GM12878 (cell line): ENCODE results near the gene ZNF576. TPM values are rescaled to one million over a fixed set of nuclear protein-coding genes. Genes with fewer than 3 reads are reported as not detected.

Experiments used
- ATAC-seq: fragments of 200-7000 bp; cut with Tn5 transposase; 3 replicates; pipeline ENCODE4 v1.9.1; 2020; ENCODE audit warnings: mild to moderate bottlenecking, moderate library complexity
- BruUV-seq: library from RNA; stranded (reverse); fragments of 400-500 nt; replicated peaks from 2 replicates; lab custom pipeline; 2021; lab: Mats Ljungman, UMichigan
- CTCF ChIA-PET: fragments of 300-600 bp; sonication (Branson Sonifier 250); formaldehyde crosslinking; extraction: SDS; loops from one replicate; lab custom pipeline; 2021; ENCODE audit warnings: inconsistent platforms; lab: Yijun Ruan, JAX
- POLR2A ChIA-PET: fragments of 350-600 bp; formaldehyde crosslinking; extraction: SDS; loops from one replicate; lab custom pipeline; 2021; ENCODE audit warnings: inconsistent platforms; lab: Charles Lee
- RAD21 ChIA-PET: fragments of 300-600 bp; sonication (Branson Sonifier 250); formaldehyde crosslinking; loops from one replicate; lab custom pipeline; 2023; ENCODE audit warnings: antibody characterized with exemption; ENCODE audit not compliant: unreplicated experiment; lab: Charles Lee
- SMC1A ChIA-PET: fragments of 300-600 bp; sonication (Branson Sonifier 250); formaldehyde crosslinking; loops from one replicate; lab custom pipeline; 2023; ENCODE audit not compliant: unreplicated experiment, uncharacterized antibody; lab: Charles Lee
- DNase-seq: peaks from one replicate; pipeline ENCODE4 v3.0.0-alpha.2; 2011; ENCODE audit warnings: low read depth, low spot score
- FAIRE-seq: peaks from 3 replicates; lab custom pipeline; 2011; peaks lifted over from hg19 to GRCh38; lab: Jason Lieb, UNC
- H2AFZ ChIP-seq: 2 replicates; pipeline ENCODE4 v1.6.0; 2011; ENCODE audit warnings: low read depth, low read length, control low read depth; ENCODE audit not compliant: control insufficient read depth
- H3K27ac ChIP-seq: 2 replicates; pipeline ENCODE4 v1.5.1; 2011; ENCODE audit warnings: control low read depth; ENCODE audit not compliant: control insufficient read depth, insufficient read depth
- H3K27me3 ChIP-seq, 2 experiments: replicated peaks in 1 of 2; 2 replicates each; pipeline versions ENCODE4 v1.6.0 to v1.6.1; 2011; ENCODE audit warnings: low read length in 1 of 2; ENCODE audit not compliant: control insufficient read depth in 2 of 2, insufficient read depth in 2 of 2
- H3K36me3 ChIP-seq, 2 experiments: 2 replicates each; pipeline ENCODE4 v1.5.1; 2011; ENCODE audit warnings: low read length in 1 of 2; ENCODE audit not compliant: control insufficient read depth in 2 of 2, insufficient read depth in 2 of 2
- H3K4me1 ChIP-seq: 2 replicates; pipeline ENCODE4 v1.6.1; 2011; ENCODE audit warnings: mild to moderate bottlenecking, low read length, moderate library complexity, mixed read lengths; ENCODE audit not compliant: control insufficient read depth, insufficient read depth
- H3K4me2 ChIP-seq: 2 replicates; pipeline ENCODE4 v1.6.0; 2011; ENCODE audit warnings: control low read depth; ENCODE audit not compliant: control insufficient read depth, insufficient read depth
- H3K4me3 ChIP-seq: fragments of 200-600 bp; sonication (generic); 2 replicates; pipeline ENCODE4 v1.5.1; 2016
- H3K79me2 ChIP-seq: 2 replicates; pipeline ENCODE4 v1.6.0; 2011; ENCODE audit warnings: low read length; ENCODE audit not compliant: control insufficient read depth, insufficient read depth
- H3K9ac ChIP-seq: 2 replicates; pipeline ENCODE4 v1.8.0; 2011; ENCODE audit warnings: low read length, control low read depth, mixed read lengths; ENCODE audit not compliant: control insufficient read depth, insufficient read depth
- H3K9me3 ChIP-seq: replicated peaks from 3 replicates; pipeline ENCODE4 v1.5.1; 2011; ENCODE audit warnings: mild to moderate bottlenecking, low read length; ENCODE audit not compliant: control insufficient read depth, insufficient read depth
- H4K20me1 ChIP-seq: 2 replicates; pipeline ENCODE4 v1.6.0; 2011; ENCODE audit not compliant: control insufficient read depth, insufficient read depth
- EED ChIP-seq: sonication (generic); IDR thresholded peaks from 2 replicates; pipeline ENCODE4 v1.6.1; 2016; ENCODE audit warnings: antibody characterized with exemption, low read depth
- FOXM1 ChIP-seq: IDR thresholded peaks from 2 replicates; pipeline ENCODE4 v1.6.1; 2012; ENCODE audit warnings: low read depth, mild to moderate bottlenecking, inconsistent platforms, low read length, moderate library complexity
- HCFC1 ChIP-seq: fragments of 150-350 bp; IDR thresholded peaks from 2 replicates; pipeline ENCODE4 v1.6.1; 2014; ENCODE audit warnings: low read length
- HDGF ChIP-seq: fragments of 450-650 bp; IDR thresholded peaks from 2 replicates; pipeline ENCODE4 v1.6.1; 2016; ENCODE audit warnings: antibody characterized with exemption
- MAX ChIP-seq: IDR thresholded peaks from 2 replicates; pipeline ENCODE4 v1.6.1; 2012; ENCODE audit warnings: low read depth, low read length, improper control_type of control experiment
- MXI1 ChIP-seq: fragments of 150-350 bp; IDR thresholded peaks from 2 replicates; pipeline ENCODE4 v1.6.1; 2011; ENCODE audit warnings: low read depth, mild to moderate bottlenecking, inconsistent platforms, low read length, improper control_type of control experiment
- NFXL1 ChIP-seq: fragments of 450-650 bp; IDR thresholded peaks from 2 replicates; pipeline ENCODE4 v1.6.1; 2017; ENCODE audit warnings: antibody characterized with exemption, mild to moderate bottlenecking, borderline replicate concordance
- NR2C1 ChIP-seq: fragments of 450-650 bp; IDR thresholded peaks from 2 replicates; pipeline ENCODE4 v1.6.1; 2017; ENCODE audit warnings: antibody characterized with exemption, mild to moderate bottlenecking, moderate library complexity
- POLR2A ChIP-seq: IDR thresholded peaks from 2 replicates; pipeline ENCODE4 v1.6.1; 2011; ENCODE audit warnings: low read depth, mild to moderate bottlenecking, low read length
- SMARCA5 ChIP-seq: fragments of 450-650 bp; IDR thresholded peaks from 2 replicates; pipeline ENCODE4 v1.6.1; 2017; ENCODE audit warnings: mild to moderate bottlenecking
- SPI1 ChIP-seq: IDR thresholded peaks from 2 replicates; pipeline ENCODE4 v1.6.1; 2011; ENCODE audit warnings: low read depth, mild to moderate bottlenecking, low read length, moderate library complexity, borderline replicate concordance; ENCODE audit not compliant: insufficient read depth
- SRF ChIP-seq, 2 experiments: IDR thresholded peaks; 2 replicates each; pipeline ENCODE4 v1.6.1; 2011; ENCODE audit warnings: low read depth in 2 of 2, low read length in 2 of 2, mild to moderate bottlenecking in 1 of 2, moderate library complexity in 1 of 2
- YBX1 ChIP-seq: fragments of 450-650 bp; IDR thresholded peaks from 2 replicates; pipeline ENCODE4 v1.6.1; 2016; ENCODE audit warnings: antibody characterized with exemption
- ZNF592 ChIP-seq: fragments of 450-650 bp; IDR thresholded peaks from 2 replicates; pipeline ENCODE4 v1.6.1; 2017; ENCODE audit warnings: mild to moderate bottlenecking, moderate library complexity
- WGBS: methylation state at CpG from one replicate; pipeline ENCODE4 v1.1.6; 2016; ENCODE audit warnings: low lambda C conversion rate; ENCODE audit not compliant: insufficient replicate concordance, insufficient coverage; ENCODE audit errors: missing lambda C conversion rate; 5-methylcytosine and 5-hydroxymethylcytosine counted together
- in situ Hi-C: fragments of 300-500 bp; cut with MboI; formaldehyde crosslinking; loops from 9 replicates; pipeline ENCODE4 v1.14.3; 2018; ENCODE audit warnings: mixed read lengths
- intact Hi-C: fragments of 100-400 bp; cut with micrococcal nuclease; formaldehyde crosslinking; loops from one replicate; pipeline ENCODE4 v1.14.2; 2022; ENCODE audit not compliant: unreplicated experiment
- polyA plus RNA-seq, 11 experiments: library from polyadenylated mRNA; depleted of rRNA in 4 of 11; unstranded in 6 of 11; stranded (reverse) in 5 of 11; fragments of >200 nt; fragmentation: Nextera tagmentation in 4 of 11; fragmentation: Illumina TruSeq in 1 of 11; extraction: Ambion mirVana in 4 of 11; extraction: Trizol in 1 of 11; gene quantifications; 1 replicate in 1 of 11; 2 replicates in 10 of 11; pipeline versions ENCODE4 v1.2.1 to v1.2.3, GENCODE V29; 2011 to 2016; ENCODE audit warnings: inconsistent platforms in 2 of 11, missing spikeins in 2 of 11, low read depth in 1 of 11
- total RNA-seq, 4 experiments: library from RNA; depleted of rRNA in 3 of 4; stranded (reverse); fragments of >200 nt in 3 of 4; fragmentation: Illumina TruSeq in 1 of 4; extraction: Trizol in 1 of 4; gene quantifications; 2 replicates each; pipeline versions ENCODE4 v1.2.1 to v1.2.3, GENCODE V29; 2013 to 2021
- TF ChIP-seq, protein P1 (sequence below): fragments of 450-650 bp; formaldehyde crosslinking; IDR thresholded peaks from 2 replicates; pipeline ENCODE4 v1.5.0; 2022; ENCODE audit warnings: mild to moderate bottlenecking, missing genetic modification characterization
- TF ChIP-seq, protein P2 (sequence below): IDR thresholded peaks from 2 replicates; pipeline ENCODE4 v1.6.1; 2011; ENCODE audit warnings: low read depth, mild to moderate bottlenecking, low read length, moderate library complexity, borderline replicate concordance; ENCODE audit errors: extremely low read depth
- TF ChIP-seq, protein P3 (sequence below): fragments of 450-650 bp; IDR thresholded peaks from 2 replicates; pipeline ENCODE4 v1.6.1; 2016; ENCODE audit warnings: mild to moderate bottlenecking

Gene ZNF576
- total and polyA plus RNA-seq, 10 of the 15 experiments (the other 5 are each of a cell fraction or from before 2014, with no cell fraction given): 7.4 to 29.8 (median 14.3) TPM

GRCh38 chr19:43631491-43631890 lies 35.1 kb downstream of the ZNF576 start:
- no peaks in the 10 kb centered on the region for H3K9me3 ChIP-seq
- ChIA-PET RAD21 (no interaction called here), SMC1A (no interaction called here), POLR2A (no interaction called here), CTCF (no interaction called here)
- no peak overlapping the region for H3K27ac ChIP-seq
- no peaks in the 10 kb centered on the region for H3K4me1 ChIP-seq
- H4K20me1 ChIP-seq: no peaks in the 10 kb centered on the region
- DNase-seq (no peak), FAIRE-seq (no peak), ATAC-seq (no peak)
- H2AFZ ChIP-seq: no peak overlapping the region
- H3K79me2 ChIP-seq: no peaks in the 10 kb centered on the region
- intact Hi-C loops (no loop called here), in situ Hi-C loops (no loop called here)
- BruUV-seq: no TSS peak
- H3K4me2 ChIP-seq: no peak overlapping the region
- no peak overlapping the region for H3K4me3 ChIP-seq
- no peak overlapping the region for H3K9ac ChIP-seq
- H3K27me3 ChIP-seq: peaks cover 0 to 3% of the 10 kb centered on the region in 2 experiments; a peak in 1 of 4 replicates
- H3K36me3 ChIP-seq: no peaks in the 10 kb centered on the region
- WGBS: 57% methylated on average over 5 of the region's 5 CpGs
- TF ChIP-seq MAX (no peak), SMARCA5 (no peak), POLR2A (no peak), MXI1 (no peak), FOXM1 (no peak), YBX1 (no peak), NFXL1 (no peak), NR2C1 (no peak), EED (no peak), ZNF592 (no peak), HDGF (no peak), HCFC1 (no peak), SPI1 (no peak), SRF (IDR thresholded peaks at IDR 0.05; ENCODE audit: low read depth in 2 of 2, low read length in 2 of 2) (no peak)
- TF ChIP-seq, protein P1, sequence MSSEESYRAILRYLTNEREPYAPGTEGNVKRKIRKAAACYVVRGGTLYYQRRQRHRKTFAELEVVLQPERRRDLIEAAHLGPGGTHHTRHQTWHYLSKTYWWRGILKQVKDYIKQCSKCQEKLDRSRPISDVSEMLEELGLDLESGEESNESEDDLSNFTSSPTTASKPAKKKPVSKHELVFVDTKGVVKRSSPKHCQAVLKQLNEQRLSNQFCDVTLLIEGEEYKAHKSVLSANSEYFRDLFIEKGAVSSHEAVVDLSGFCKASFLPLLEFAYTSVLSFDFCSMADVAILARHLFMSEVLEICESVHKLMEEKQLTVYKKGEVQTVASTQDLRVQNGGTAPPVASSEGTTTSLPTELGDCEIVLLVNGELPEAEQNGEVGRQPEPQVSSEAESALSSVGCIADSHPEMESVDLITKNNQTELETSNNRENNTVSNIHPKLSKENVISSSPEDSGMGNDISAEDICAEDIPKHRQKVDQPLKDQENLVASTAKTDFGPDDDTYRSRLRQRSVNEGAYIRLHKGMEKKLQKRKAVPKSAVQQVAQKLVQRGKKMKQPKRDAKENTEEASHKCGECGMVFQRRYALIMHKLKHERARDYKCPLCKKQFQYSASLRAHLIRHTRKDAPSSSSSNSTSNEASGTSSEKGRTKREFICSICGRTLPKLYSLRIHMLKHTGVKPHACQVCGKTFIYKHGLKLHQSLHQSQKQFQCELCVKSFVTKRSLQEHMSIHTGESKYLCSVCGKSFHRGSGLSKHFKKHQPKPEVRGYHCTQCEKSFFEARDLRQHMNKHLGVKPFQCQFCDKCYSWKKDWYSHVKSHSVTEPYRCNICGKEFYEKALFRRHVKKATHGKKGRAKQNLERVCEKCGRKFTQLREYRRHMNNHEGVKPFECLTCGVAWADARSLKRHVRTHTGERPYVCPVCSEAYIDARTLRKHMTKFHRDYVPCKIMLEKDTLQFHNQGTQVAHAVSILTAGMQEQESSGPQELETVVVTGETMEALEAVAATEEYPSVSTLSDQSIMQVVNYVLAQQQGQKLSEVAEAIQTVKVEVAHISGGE: no peak
- TF ChIP-seq, protein P2, sequence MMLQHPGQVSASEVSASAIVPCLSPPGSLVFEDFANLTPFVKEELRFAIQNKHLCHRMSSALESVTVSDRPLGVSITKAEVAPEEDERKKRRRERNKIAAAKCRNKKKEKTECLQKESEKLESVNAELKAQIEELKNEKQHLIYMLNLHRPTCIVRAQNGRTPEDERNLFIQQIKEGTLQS: no peak
- TF ChIP-seq, protein P3, sequence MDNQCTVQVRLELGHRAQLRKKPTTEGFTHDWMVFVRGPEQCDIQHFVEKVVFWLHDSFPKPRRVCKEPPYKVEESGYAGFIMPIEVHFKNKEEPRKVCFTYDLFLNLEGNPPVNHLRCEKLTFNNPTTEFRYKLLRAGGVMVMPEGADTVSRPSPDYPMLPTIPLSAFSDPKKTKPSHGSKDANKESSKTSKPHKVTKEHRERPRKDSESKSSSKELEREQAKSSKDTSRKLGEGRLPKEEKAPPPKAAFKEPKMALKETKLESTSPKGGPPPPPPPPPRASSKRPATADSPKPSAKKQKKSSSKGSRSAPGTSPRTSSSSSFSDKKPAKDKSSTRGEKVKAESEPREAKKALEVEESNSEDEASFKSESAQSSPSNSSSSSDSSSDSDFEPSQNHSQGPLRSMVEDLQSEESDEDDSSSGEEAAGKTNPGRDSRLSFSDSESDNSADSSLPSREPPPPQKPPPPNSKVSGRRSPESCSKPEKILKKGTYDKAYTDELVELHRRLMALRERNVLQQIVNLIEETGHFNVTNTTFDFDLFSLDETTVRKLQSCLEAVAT: no peak
